Measurements from ENCODE around the gene TASL.

Gene TASL, protein sequence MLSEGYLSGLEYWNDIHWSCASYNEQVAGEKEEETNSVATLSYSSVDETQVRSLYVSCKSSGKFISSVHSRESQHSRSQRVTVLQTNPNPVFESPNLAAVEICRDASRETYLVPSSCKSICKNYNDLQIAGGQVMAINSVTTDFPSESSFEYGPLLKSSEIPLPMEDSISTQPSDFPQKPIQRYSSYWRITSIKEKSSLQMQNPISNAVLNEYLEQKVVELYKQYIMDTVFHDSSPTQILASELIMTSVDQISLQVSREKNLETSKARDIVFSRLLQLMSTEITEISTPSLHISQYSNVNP

GRCh38 chrX:30577362-30577991 lies at the start of gene TASL:
TSS of gene TASL (minus strand) at chrX:30577766. CDS start at chrX:30560355, 17,411 bp downstream.
- TF ChIP-seq CTCF (IDR thresholded peaks at IDR 0.05) = no peak

GRCh38 chrX:30626402-30626801 lies 48.8 kb upstream of the TASL start:
- no peak for TF ChIP-seq CTCF (IDR thresholded peaks at IDR 0.05)

GRCh38 chrX:30622361-30622760 lies 44.8 kb upstream of the TASL start:
- no peak for TF ChIP-seq CTCF (IDR thresholded peaks at IDR 0.05)

DNA sequence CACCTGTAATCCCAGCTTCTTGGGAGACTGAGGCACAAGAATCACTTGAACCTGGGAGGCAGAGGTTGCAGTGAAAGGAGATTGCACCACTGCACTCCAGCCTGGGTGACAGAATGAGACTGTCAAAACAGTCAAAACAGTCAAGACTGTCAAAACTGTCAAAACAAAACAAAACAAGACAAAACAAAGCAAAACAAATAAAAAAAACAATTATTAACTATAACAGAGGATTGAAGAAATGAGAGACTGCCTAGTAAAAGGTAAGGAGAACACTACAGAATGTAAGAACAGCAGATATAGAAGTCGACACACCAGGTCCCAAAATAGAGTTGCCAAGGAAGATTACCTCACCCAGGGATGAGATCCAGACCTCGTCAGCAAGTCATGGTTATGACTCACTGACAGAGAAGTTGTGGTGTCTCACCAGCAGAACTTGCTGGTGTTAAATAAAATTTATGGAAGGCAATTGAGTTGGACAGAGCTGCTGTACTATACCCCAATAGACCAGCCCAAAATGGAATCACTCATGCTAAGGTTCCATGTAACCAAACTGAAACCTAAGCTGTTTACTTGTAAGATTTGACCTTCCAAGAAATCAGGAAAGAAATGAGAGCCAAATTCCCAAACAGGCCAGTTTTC lies 43.5 kb upstream of the TASL start:
- no peak for TF ChIP-seq CTCF (IDR thresholded peaks at IDR 0.05)

GRCh38 chrX:30620125-30620524 lies 42.6 kb upstream of the TASL start:
- no peak for TF ChIP-seq CTCF (IDR thresholded peaks at IDR 0.05)

- peak; percentile 38 for TF ChIP-seq CTCF (IDR thresholded peaks at IDR 0.05)
Measured at GRCh38 chrX:30618160-30618765, 40.7 kb upstream of the TASL start.

DNA sequence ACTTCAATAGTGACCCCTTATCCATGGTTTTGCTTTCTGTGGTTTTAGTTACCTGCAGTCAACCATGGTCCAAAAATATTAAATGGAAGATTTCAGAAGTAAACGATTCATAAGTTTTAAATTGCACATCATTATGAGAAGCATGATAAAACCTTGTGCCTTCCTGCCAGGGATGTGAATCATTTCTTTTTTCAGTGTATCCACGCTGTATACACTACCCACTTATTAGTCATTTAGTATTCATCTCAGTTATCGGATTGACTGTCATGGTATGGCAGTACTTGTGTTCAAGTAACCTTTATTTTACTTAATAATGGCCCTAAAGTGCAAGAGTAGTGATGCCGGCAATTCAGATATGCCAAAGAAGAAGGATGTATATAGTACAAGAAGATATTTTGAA lies 37.7 kb upstream of the TASL start:
- TF ChIP-seq CTCF (IDR thresholded peaks at IDR 0.05) = no peak
